Midbrain (tissue), 1 donor: ENCODE results near the gene IPCEF1.

ENCODE experiments used
- DNase-seq: peaks from one replicate; lab custom pipeline; 2025; lab: John Stamatoyannopoulos, UW

The IPCEF1 gene

GRCh38 chr6:154164397-154164796 lies 192.2 kb downstream of the IPCEF1 start:
- peak; percentile 70 for DNase-seq

DNA sequence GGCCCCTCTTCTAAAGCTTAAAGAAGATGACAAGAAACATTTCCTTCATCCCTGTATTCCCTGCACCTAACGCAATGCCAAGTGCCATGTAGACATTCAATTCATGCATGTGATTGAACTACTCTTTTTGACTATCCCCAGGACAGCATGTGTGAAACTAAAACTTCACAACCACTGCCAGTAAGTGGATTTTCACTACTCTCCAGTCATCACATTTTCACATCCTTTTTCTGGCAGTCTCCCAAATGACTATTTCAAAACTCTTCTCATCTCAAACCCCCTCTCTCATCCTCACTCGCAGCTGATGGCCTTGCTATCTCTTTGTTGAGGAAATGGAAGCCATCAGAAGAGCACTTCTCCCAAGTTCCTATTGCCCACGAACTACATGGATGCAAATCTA lies 194.9 kb downstream of the IPCEF1 start:
- DNase-seq = no peak

GRCh38 chr6:154159126-154159525 lies 197.5 kb downstream of the IPCEF1 start:
- DNase-seq = no peak

GRCh38 chr6:154157706-154158105 lies 198.9 kb downstream of the IPCEF1 start:
- DNase-seq = no peak

GRCh38 chr6:154157082-154157481 lies 199.5 kb downstream of the IPCEF1 start:
- no peak for DNase-seq

- peak; percentile 7 for DNase-seq
Measured at GRCh38 chr6:154156135-154156896, 200.3 kb downstream of the IPCEF1 start.

GRCh38 chr6:154154389-154154967 lies 202.1 kb downstream of the IPCEF1 start:
- DNase-seq = peak; percentile 73

DNA sequence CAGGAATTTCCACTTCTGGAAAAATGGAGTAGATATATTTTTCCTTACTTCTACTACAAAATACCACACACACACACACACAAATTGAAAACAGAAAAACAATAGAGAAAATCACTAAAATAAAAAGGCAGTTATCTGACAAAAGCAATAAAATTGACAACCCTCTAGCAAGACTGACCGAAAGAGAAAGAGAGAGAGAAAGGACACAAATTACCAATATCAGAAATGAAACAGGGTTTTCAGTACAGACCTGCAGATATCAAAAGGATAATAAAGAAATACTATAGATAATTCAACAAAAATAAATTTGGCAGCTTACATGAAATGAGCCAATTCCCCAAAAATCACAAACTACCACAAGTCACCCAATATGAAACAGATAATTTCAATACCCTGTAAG lies 212.8 kb downstream of the IPCEF1 start:
- no peak for DNase-seq

- no peak for DNase-seq
Measured at GRCh38 chr6:154140743-154141142, 215.9 kb downstream of the IPCEF1 start.

DNA sequence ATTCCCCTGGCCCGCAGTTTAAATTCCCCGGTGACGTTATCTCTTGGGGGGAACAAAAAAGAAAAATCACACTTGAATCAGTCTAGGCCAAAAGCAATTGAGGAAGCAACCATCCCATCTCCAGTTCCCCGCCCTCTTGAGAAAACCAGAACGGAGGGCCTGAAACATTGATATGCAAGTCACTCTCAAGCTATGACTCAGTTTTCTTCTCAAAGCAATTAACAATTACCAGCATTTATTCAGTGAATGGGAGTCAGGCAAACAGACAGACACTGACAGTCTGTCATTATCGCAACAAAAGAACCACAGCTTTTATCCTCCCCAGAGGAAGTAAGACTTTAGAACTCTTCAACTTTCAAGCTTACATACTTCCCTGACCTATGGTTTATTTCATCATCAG lies 216.7 kb downstream of the IPCEF1 start:
- no peak for DNase-seq

GRCh38 chr6:154138793-154139192 lies 217.8 kb downstream of the IPCEF1 start:
- DNase-seq = no peak

GRCh38 chr6:154134471-154135147 lies 222.0 kb downstream of the IPCEF1 start:
- DNase-seq = no peak

DNA sequence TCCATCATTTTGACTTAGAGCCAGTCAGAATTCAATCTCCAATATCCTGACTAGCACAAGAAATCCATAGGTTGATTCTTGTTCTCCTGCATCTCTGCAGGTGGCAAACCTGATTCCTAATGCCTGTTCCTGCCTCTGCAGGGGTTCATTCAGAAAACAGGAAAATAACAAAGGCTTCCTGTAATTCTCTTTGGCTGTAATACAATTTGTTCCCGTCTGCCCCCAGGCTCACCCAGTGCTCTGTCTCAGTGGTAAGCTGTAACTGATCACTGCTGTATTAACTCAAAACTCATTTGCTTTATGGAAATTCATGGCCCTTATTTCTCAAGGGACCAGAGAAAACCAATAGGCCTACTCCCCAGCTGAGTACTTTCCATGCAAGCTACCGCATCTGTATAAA lies 228.9 kb downstream of the IPCEF1 start:
- DNase-seq = no peak

GRCh38 chr6:154125421-154125820 lies 231.2 kb downstream of the IPCEF1 start:
- no peak for DNase-seq

GRCh38 chr6:154123155-154123956 lies 233.2 kb downstream of the IPCEF1 start:
- no peak for DNase-seq

DNA sequence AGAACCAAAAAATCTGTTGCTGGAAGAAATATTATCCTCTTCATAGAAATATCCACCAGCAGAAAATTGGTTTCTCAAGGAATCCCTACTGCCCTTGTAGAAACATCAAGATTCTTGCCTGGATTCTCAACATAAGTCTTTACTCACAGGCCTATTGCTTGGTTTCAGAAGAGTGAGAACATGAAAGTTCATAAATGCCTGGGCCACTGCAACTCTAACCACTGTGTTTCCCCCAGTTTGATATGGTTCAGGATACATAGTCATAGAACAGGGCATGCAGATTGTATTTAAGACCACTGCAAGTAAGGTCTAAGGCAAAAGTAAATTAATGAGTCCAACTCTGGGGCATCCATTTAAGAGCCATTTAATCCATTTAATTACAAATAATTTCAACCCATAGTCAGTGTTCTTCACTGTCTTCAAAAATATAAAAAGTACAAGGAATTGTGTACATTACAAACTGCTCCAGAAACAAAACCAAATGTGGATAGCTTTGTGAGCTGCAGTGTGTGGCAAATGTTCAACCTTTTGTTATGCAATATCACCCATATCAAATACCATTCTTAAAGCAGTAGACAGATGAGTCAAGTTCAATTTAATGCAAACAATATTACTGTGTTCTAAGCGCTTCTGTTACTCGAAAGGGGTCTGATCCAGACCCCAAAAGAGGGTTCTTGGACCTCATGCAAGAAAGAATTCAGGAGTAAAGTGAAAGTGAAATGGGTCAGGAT lies 234.2 kb downstream of the IPCEF1 start:
- DNase-seq = no peak

GRCh38 chr6:154117485-154117884 lies 239.1 kb downstream of the IPCEF1 start:
- DNase-seq = no peak

GRCh38 chr6:154113392-154113791 lies 243.2 kb downstream of the IPCEF1 start:
- no peak for DNase-seq

DNA sequence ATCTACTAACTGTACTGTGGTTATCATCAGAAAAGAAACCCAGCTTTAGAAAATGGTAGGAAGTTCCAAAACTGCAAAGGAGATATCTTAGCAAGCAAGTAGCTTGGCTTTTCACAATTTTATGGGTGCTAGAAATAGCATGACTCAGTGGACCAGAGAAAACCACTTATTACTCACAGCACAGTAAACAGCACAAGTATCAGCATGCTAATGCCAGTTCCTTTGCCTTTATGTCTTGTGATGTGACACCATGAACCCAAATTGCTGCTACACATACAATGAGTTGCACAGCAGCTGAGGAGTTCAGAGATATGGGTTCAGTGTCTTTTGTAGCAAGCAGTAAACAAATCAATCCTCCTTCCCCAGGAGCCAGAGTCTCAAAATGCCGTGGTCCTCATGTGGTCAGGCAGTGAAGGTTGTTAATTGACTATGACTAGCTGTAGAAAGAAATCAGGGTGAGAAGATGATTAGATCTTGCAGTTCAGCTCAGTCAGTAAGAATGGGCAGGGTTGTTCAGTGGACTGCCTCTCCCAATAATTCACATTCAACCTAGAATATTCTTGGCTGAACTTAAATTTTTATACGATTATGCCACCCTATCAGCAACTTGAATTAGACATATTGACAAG lies 244.3 kb downstream of the IPCEF1 start:
- no peak for DNase-seq

GRCh38 chr6:154111025-154111424 lies 245.6 kb downstream of the IPCEF1 start:
- DNase-seq = no peak

GRCh38 chr6:154106251-154106650 lies 250.4 kb downstream of the IPCEF1 start:
- no peak for DNase-seq
